ENCODE data around the gene RABL3.

DNA sequence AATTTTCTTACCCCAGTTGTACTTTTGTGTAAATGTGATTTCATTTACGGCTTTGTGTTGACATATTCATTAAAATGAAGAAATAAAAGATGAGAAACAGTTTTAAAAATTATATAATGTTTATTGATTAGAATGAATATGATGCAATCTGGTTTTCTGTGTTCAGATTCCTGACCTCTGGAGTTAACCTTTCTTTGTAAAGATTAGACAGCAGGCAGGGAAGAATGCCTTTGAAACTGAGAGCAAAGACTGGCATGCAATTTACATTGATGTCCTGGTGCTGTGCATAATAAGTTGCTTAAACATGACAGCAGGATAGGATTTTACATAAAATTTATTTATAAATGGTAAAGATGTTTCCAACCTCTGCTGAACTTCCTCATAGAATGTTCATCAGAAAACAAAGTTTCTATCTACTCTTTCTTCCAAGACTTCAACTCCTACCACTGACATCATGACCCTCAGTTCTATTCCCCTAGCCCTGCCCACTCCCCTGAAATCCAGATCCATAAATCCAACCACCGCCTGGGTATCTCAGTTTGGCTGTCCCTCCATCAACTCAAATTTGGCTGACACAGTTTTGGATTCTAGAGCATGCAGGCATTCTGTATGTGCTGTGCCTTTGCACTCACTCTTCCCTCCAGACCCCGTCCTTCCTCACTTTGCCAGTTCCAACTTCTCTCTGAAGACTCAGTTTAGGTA, 62.0 kb downstream of the RABL3 start:
- TF ChIP-seq ARNTL (CRISPR knock-in tag; IDR thresholded peaks at IDR 0.05; ENCODE audit: borderline replicate concordance, low read depth) (no peak), RARB (CRISPR knock-in tag; IDR thresholded peaks at IDR 0.05) (no peak), CSDC2 (CRISPR knock-in tag; IDR thresholded peaks at IDR 0.05) (no peak), ZFP30 (CRISPR knock-in tag; IDR thresholded peaks at IDR 0.05) (no peak), OSR1 (CRISPR knock-in tag; IDR thresholded peaks at IDR 0.05) (no peak), ZNF8 (CRISPR knock-in tag; IDR thresholded peaks at IDR 0.05) (no peak), ESRRG (CRISPR knock-in tag; IDR thresholded peaks at IDR 0.05) (no peak), ZFP3 (CRISPR knock-in tag; IDR thresholded peaks at IDR 0.05) (no peak), TCF4 (CRISPR knock-in tag; IDR thresholded peaks at IDR 0.05; ENCODE audit: borderline replicate concordance) (no peak), SNAI2 (CRISPR knock-in tag; IDR thresholded peaks at IDR 0.05) (no peak)
- TF ChIP-seq, protein P1, sequence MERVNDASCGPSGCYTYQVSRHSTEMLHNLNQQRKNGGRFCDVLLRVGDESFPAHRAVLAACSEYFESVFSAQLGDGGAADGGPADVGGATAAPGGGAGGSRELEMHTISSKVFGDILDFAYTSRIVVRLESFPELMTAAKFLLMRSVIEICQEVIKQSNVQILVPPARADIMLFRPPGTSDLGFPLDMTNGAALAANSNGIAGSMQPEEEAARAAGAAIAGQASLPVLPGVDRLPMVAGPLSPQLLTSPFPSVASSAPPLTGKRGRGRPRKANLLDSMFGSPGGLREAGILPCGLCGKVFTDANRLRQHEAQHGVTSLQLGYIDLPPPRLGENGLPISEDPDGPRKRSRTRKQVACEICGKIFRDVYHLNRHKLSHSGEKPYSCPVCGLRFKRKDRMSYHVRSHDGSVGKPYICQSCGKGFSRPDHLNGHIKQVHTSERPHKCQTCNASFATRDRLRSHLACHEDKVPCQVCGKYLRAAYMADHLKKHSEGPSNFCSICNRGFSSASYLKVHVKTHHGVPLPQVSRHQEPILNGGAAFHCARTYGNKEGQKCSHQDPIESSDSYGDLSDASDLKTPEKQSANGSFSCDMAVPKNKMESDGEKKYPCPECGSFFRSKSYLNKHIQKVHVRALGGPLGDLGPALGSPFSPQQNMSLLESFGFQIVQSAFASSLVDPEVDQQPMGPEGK (CRISPR knock-in tag; IDR thresholded peaks at IDR 0.05; ENCODE audit: borderline replicate concordance), result no peak
- TF ChIP-seq, protein P2, sequence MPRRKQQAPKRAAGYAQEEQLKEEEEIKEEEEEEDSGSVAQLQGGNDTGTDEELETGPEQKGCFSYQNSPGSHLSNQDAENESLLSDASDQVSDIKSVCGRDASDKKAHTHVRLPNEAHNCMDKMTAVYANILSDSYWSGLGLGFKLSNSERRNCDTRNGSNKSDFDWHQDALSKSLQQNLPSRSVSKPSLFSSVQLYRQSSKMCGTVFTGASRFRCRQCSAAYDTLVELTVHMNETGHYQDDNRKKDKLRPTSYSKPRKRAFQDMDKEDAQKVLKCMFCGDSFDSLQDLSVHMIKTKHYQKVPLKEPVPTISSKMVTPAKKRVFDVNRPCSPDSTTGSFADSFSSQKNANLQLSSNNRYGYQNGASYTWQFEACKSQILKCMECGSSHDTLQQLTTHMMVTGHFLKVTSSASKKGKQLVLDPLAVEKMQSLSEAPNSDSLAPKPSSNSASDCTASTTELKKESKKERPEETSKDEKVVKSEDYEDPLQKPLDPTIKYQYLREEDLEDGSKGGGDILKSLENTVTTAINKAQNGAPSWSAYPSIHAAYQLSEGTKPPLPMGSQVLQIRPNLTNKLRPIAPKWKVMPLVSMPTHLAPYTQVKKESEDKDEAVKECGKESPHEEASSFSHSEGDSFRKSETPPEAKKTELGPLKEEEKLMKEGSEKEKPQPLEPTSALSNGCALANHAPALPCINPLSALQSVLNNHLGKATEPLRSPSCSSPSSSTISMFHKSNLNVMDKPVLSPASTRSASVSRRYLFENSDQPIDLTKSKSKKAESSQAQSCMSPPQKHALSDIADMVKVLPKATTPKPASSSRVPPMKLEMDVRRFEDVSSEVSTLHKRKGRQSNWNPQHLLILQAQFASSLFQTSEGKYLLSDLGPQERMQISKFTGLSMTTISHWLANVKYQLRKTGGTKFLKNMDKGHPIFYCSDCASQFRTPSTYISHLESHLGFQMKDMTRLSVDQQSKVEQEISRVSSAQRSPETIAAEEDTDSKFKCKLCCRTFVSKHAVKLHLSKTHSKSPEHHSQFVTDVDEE (CRISPR knock-in tag; IDR thresholded peaks at IDR 0.05), result no peak

Data from SK-N-SH treated with all-trans-retinoic acid at 6 μM for 48 hours (cell line).